Measurements from ENCODE around the gene MAK.
"Not testable (repeated sequence)": the region's sequence is repeated elsewhere in the genome, so short reads cannot be mapped to it uniquely, and the experiment has no call there.

Gene MAK

DNA sequence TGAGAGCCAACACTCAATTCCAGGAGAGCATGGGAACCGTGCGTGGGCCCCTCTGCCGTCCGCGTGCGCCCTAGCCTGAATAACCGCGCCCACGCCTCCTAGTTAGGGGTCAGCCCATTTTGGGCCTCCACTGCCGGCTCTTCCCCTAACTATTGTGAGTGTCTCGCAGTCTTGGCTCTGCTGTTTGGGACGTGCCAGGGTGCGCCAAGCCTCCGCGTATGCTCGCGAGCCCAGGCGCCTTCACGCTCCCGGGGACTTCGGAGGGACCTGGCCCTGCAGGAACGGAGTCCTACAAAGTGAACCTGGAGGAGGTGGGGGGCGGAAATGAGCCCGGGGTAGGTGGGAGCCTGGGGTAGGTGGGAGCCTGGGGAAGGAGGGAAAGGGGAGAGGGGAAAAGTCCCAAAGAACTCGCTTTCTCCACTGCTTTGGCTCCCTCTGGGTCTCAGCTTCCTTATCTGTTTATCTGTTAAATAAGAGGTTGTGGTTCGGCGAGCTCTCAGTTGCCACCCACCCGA lies 44.4 kb upstream of the MAK start:
- CTCF ChIA-PET = no interaction called here
- POLR2A ChIA-PET = no interaction called here

DNA sequence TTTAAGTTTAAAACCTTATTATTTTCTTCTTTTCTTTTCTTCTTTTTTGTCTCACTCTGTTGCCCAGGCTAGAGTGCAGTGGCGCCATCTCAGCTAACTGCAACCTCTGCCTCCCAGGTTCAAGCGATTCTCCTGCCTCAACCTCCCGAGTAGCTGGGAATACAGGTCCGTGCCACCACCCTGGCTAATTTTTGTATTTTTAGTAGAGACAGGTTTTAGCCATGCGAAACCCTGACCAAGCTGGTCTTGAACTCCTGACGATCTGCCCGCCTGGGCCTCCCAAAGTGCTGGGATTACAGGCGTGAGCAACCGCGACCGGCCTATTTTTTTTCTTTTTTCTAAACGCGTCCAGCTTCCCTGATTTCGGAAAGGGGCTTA lies 43.9 kb upstream of the MAK start:
- H3K36me3 ChIP-seq (ENCODE audit: control insufficient read depth in 4 of 4, insufficient read depth in 4 of 4, low read length in 3 of 4); DNase-seq; POLR2A ChIA-PET; CTCF ChIA-PET; H3K27ac ChIP-seq (ENCODE audit: insufficient read depth in 1 of 2, low read depth in 1 of 2, low read length in 2 of 2, poor library complexity in 1 of 2, severe bottlenecking in 2 of 2); H3K9me3 ChIP-seq (ENCODE audit: control extremely low read depth in 1 of 5, control insufficient read depth in 4 of 5, insufficient read depth in 2 of 5, low read depth in 1 of 5, low read length in 4 of 5); H3K4me3 ChIP-seq (ENCODE audit: control insufficient read depth in 1 of 7, extremely low read depth in 1 of 7, insufficient read depth in 4 of 7, low read depth in 2 of 7, low read length in 6 of 7): not testable (repeated sequence)
- peaks cover 12 to 89% (median 38%) of the 10 kb centered on the region in 5 experiments for H3K27me3 ChIP-seq (replicated peaks in 2 of 5; ENCODE audit: control insufficient read depth in 4 of 5, insufficient read depth in 5 of 5, low read length in 4 of 5)
- peaks cover 0 to 22% (median 18%) of the 10 kb centered on the region in 4 experiments for H3K4me1 ChIP-seq (ENCODE audit: control extremely low read depth in 1 of 4, control insufficient read depth in 4 of 4, insufficient read depth in 4 of 4, low read length in 3 of 4)
- 25% methylated on average over 14 of the region's 14 CpGs for WGBS (ENCODE audit: insufficient coverage)

More for the DNA sequence above, 44.4 kb upstream of the MAK start:
- 8% methylated on average over 21 of the region's 28 CpGs for WGBS (ENCODE audit: insufficient coverage)
- no peak overlapping the region for H3K4me3 ChIP-seq (ENCODE audit: control insufficient read depth in 1 of 7, extremely low read depth in 1 of 7, insufficient read depth in 4 of 7, low read depth in 2 of 7, low read length in 6 of 7)
- peak in 2 of 3 donors; percentile 36 to 47 for DNase-seq
- peaks cover 0 to 23% (median 18%) of the 10 kb centered on the region in 4 experiments for H3K4me1 ChIP-seq (ENCODE audit: control extremely low read depth in 1 of 4, control insufficient read depth in 4 of 4, insufficient read depth in 4 of 4, low read length in 3 of 4)
- peaks cover 0 to 2% (median 0%) of the 10 kb centered on the region in 5 experiments for H3K9me3 ChIP-seq (ENCODE audit: control extremely low read depth in 1 of 5, control insufficient read depth in 4 of 5, insufficient read depth in 2 of 5, low read depth in 1 of 5, low read length in 4 of 5)
- no peak overlapping the region for H3K27ac ChIP-seq (ENCODE audit: insufficient read depth in 1 of 2, low read depth in 1 of 2, low read length in 2 of 2, poor library complexity in 1 of 2, severe bottlenecking in 2 of 2)
- H3K27me3 ChIP-seq (replicated peaks in 2 of 5; ENCODE audit: control insufficient read depth in 4 of 5, insufficient read depth in 5 of 5, low read length in 4 of 5) = peaks cover 14 to 94% (median 43%) of the 10 kb centered on the region in 5 experiments
- no peaks in the 10 kb centered on the region for H3K36me3 ChIP-seq (ENCODE audit: control insufficient read depth in 4 of 4, insufficient read depth in 4 of 4, low read length in 3 of 4)

DNA sequence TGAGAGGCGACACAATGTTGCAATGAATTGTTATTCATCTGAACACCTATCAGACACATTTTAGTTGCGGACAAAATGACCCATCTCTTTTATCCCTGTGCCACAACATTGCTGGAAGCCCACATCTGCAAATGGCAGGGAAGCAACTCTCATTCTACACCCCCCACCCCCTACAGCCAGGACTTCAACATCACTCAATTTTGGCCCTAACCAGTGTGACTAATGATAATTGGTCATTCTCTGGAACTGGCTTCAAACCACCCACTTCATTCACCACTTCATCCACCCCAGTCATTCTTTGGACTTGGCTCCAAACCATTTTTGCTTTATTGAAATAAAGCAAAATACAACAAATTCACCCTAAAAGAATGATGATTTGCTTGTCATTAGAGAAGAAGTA lies 42.0 kb upstream of the MAK start:
- H3K4me3 ChIP-seq (ENCODE audit: control insufficient read depth in 1 of 7, extremely low read depth in 1 of 7, insufficient read depth in 4 of 7, low read depth in 2 of 7, low read length in 6 of 7) = no peak overlapping the region
- WGBS (ENCODE audit: insufficient coverage) = 100% methylated on average over 2 of the region's 2 CpGs
- ChIA-PET CTCF (no interaction called here), POLR2A (no interaction called here)
- DNase-seq = no peak
- peaks cover 0 to 16% (median 14%) of the 10 kb centered on the region in 4 experiments for H3K4me1 ChIP-seq (ENCODE audit: control extremely low read depth in 1 of 4, control insufficient read depth in 4 of 4, insufficient read depth in 4 of 4, low read length in 3 of 4)
- H3K36me3 ChIP-seq (ENCODE audit: control insufficient read depth in 4 of 4, insufficient read depth in 4 of 4, low read length in 3 of 4) = no peaks in the 10 kb centered on the region
- peaks cover 7 to 76% (median 34%) of the 10 kb centered on the region in 5 experiments for H3K27me3 ChIP-seq (replicated peaks in 2 of 5; ENCODE audit: control insufficient read depth in 4 of 5, insufficient read depth in 5 of 5, low read length in 4 of 5)
- peaks cover 0 to 2% (median 0%) of the 10 kb centered on the region in 5 experiments for H3K9me3 ChIP-seq (ENCODE audit: control extremely low read depth in 1 of 5, control insufficient read depth in 4 of 5, insufficient read depth in 2 of 5, low read depth in 1 of 5, low read length in 4 of 5)
- no peak overlapping the region for H3K27ac ChIP-seq (ENCODE audit: insufficient read depth in 1 of 2, low read depth in 1 of 2, low read length in 2 of 2, poor library complexity in 1 of 2, severe bottlenecking in 2 of 2)

DNA sequence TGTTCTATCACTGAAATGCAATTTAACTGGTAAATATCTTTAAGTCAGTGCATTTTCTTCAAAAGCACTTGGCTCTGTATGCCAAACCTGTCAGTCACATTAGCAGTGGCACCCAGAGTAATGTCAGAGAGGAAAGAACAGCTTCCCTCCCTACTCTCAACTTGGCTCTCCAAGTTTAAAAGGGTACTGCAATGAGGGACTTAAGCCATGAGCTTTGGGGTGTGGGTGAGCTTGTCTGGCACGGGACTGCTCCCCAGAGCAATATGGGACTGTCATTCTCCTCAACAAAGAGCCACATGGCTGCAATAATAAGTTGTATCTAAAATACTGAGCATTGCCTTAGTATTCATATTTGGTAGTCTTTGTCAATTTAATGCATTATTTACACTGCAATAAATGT lies 39.5 kb upstream of the MAK start:
- Histone ChIP-seq H3K27me3 (replicated peaks in 2 of 5; ENCODE audit: control insufficient read depth in 4 of 5, insufficient read depth in 5 of 5, low read length in 4 of 5) (peaks cover 7 to 60% (median 19%) of the 10 kb centered on the region in 5 experiments), H3K9me3 (ENCODE audit: control extremely low read depth in 1 of 5, control insufficient read depth in 4 of 5, insufficient read depth in 2 of 5, low read depth in 1 of 5, low read length in 4 of 5) (no peaks in the 10 kb centered on the region), H3K4me1 (ENCODE audit: control extremely low read depth in 1 of 4, control insufficient read depth in 4 of 4, insufficient read depth in 4 of 4, low read length in 3 of 4) (peaks cover 0 to 10% (median 7%) of the 10 kb centered on the region in 4 experiments), H3K4me3 (ENCODE audit: control insufficient read depth in 1 of 7, extremely low read depth in 1 of 7, insufficient read depth in 4 of 7, low read depth in 2 of 7, low read length in 6 of 7) (no peak overlapping the region), H3K27ac (ENCODE audit: insufficient read depth in 1 of 2, low read depth in 1 of 2, low read length in 2 of 2, poor library complexity in 1 of 2, severe bottlenecking in 2 of 2) (no peak overlapping the region), H3K36me3 (ENCODE audit: control insufficient read depth in 4 of 4, insufficient read depth in 4 of 4, low read length in 3 of 4) (no peaks in the 10 kb centered on the region)
- POLR2A ChIA-PET = no interaction called here
- no CpG with 5 or more reads among the region's 1 CpG for WGBS (ENCODE audit: insufficient coverage)
- CTCF ChIA-PET = interaction anchor here (0.9 kb wide), 1 partner anchor 9 kb away, joined by 4 read pairs; no protein-coding TSS in a partner anchor
- DNase-seq = no peak

GRCh38 chr6:10877012-10877411 lies 38.7 kb upstream of the MAK start:
- no peaks in the 10 kb centered on the region for H3K36me3 ChIP-seq (ENCODE audit: control insufficient read depth in 4 of 4, insufficient read depth in 4 of 4, low read length in 3 of 4)
- ChIA-PET CTCF (no interaction called here), POLR2A (no interaction called here)
- peaks cover 5 to 51% (median 17%) of the 10 kb centered on the region in 5 experiments for H3K27me3 ChIP-seq (replicated peaks in 2 of 5; ENCODE audit: control insufficient read depth in 4 of 5, insufficient read depth in 5 of 5, low read length in 4 of 5)
- WGBS (ENCODE audit: insufficient coverage) = 95% methylated on average over 8 of the region's 14 CpGs
- no peak overlapping the region for H3K4me3 ChIP-seq (ENCODE audit: control insufficient read depth in 1 of 7, extremely low read depth in 1 of 7, insufficient read depth in 4 of 7, low read depth in 2 of 7, low read length in 6 of 7)
- DNase-seq = no peak
- peaks cover 0 to 6% (median 4%) of the 10 kb centered on the region in 4 experiments for H3K4me1 ChIP-seq (ENCODE audit: control extremely low read depth in 1 of 4, control insufficient read depth in 4 of 4, insufficient read depth in 4 of 4, low read length in 3 of 4)
- no peaks in the 10 kb centered on the region for H3K9me3 ChIP-seq (ENCODE audit: control extremely low read depth in 1 of 5, control insufficient read depth in 4 of 5, insufficient read depth in 2 of 5, low read depth in 1 of 5, low read length in 4 of 5)
- H3K27ac ChIP-seq (ENCODE audit: insufficient read depth in 1 of 2, low read depth in 1 of 2, low read length in 2 of 2, poor library complexity in 1 of 2, severe bottlenecking in 2 of 2) = no peak overlapping the region

GRCh38 chr6:10875026-10875425 lies 36.7 kb upstream of the MAK start:
- ChIA-PET POLR2A (no interaction called here), CTCF (interaction anchor here (1.6 kb wide), 1 partner anchor 12 kb away, joined by 6 read pairs; the partner anchor contains the start of gene SYCP2L)
- Histone ChIP-seq H3K4me3 (ENCODE audit: control insufficient read depth in 1 of 7, extremely low read depth in 1 of 7, insufficient read depth in 4 of 7, low read depth in 2 of 7, low read length in 6 of 7) (no peak overlapping the region), H3K9me3 (ENCODE audit: control extremely low read depth in 1 of 5, control insufficient read depth in 4 of 5, insufficient read depth in 2 of 5, low read depth in 1 of 5, low read length in 4 of 5) (no peaks in the 10 kb centered on the region), H3K36me3 (ENCODE audit: control insufficient read depth in 4 of 4, insufficient read depth in 4 of 4, low read length in 3 of 4) (no peaks in the 10 kb centered on the region), H3K27ac (ENCODE audit: insufficient read depth in 1 of 2, low read depth in 1 of 2, low read length in 2 of 2, poor library complexity in 1 of 2, severe bottlenecking in 2 of 2) (no peak overlapping the region), H3K27me3 (replicated peaks in 2 of 5; ENCODE audit: control insufficient read depth in 4 of 5, insufficient read depth in 5 of 5, low read length in 4 of 5) (peaks cover 0 to 32% (median 6%) of the 10 kb centered on the region in 5 experiments), H3K4me1 (ENCODE audit: control extremely low read depth in 1 of 4, control insufficient read depth in 4 of 4, insufficient read depth in 4 of 4, low read length in 3 of 4) (no peaks in the 10 kb centered on the region)
- DNase-seq = no peak
- 96% methylated on average over 4 of the region's 4 CpGs for WGBS (ENCODE audit: insufficient coverage)

DNA sequence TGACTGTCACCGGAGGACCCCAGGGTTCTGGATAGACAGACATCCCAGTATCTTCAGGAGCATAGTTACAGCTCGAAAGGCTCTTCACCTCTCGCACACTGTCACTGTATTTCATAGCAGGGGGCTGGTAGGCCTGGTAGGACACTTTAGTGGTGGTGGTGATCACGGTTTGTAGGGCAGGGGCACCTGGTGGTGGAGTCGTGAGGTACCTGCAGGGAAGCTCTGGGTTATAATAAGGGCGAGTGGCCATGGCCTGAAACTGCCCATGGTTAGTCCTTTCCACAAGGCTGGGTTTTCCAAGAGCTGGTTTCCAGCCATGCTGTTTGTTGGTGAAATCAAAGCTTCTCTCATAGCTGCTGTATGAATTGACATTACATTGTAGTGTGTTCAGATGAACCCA lies 35.9 kb upstream of the MAK start:
- Histone ChIP-seq H3K9me3 (ENCODE audit: control extremely low read depth in 1 of 5, control insufficient read depth in 4 of 5, insufficient read depth in 2 of 5, low read depth in 1 of 5, low read length in 4 of 5) (no peaks in the 10 kb centered on the region), H3K27me3 (replicated peaks in 2 of 5; ENCODE audit: control insufficient read depth in 4 of 5, insufficient read depth in 5 of 5, low read length in 4 of 5) (peaks cover 0 to 25% (median 6%) of the 10 kb centered on the region in 5 experiments), H3K4me3 (ENCODE audit: control insufficient read depth in 1 of 7, extremely low read depth in 1 of 7, insufficient read depth in 4 of 7, low read depth in 2 of 7, low read length in 6 of 7) (no peak overlapping the region), H3K4me1 (ENCODE audit: control extremely low read depth in 1 of 4, control insufficient read depth in 4 of 4, insufficient read depth in 4 of 4, low read length in 3 of 4) (no peaks in the 10 kb centered on the region), H3K36me3 (ENCODE audit: control insufficient read depth in 4 of 4, insufficient read depth in 4 of 4, low read length in 3 of 4) (no peaks in the 10 kb centered on the region), H3K27ac (ENCODE audit: insufficient read depth in 1 of 2, low read depth in 1 of 2, low read length in 2 of 2, poor library complexity in 1 of 2, severe bottlenecking in 2 of 2) (no peak overlapping the region)
- DNase-seq = no peak
- 94% methylated on average over 6 of the region's 6 CpGs for WGBS (ENCODE audit: insufficient coverage)
- POLR2A ChIA-PET = no interaction called here
- CTCF ChIA-PET = no interaction called here
